Natural killer cell (primary cell): ENCODE measurements around the gene MON2. TPM values are rescaled to one million over a fixed set of nuclear protein-coding genes. Genes with fewer than 3 reads are reported as not detected.

Experiments
- total RNA-seq, 4 donors: library from RNA; stranded (reverse); fragments of 120-200 nt in 1 of 4; gene quantifications; one replicate each; pipeline versions ENCODE4 v1.2.3 to v1.2.4, GENCODE V29; 2013 to 2022

The MON2 gene
- total RNA-seq, 3 donors from 2014 or later (not counting 1 experiment from before 2014, with no cell fraction given): 80.0 to 100 (median 86.7) TPM

Other genes with a start within 250 kb of the MON2 start
- gene USP15, start 206.4 kb upstream of the MON2 start, total RNA-seq: 100 to 1,000 TPM; 188 to 251 (median 197) TPM